OCI-M1 (cell line): Measurements from ENCODE around the gene PPP2R2D.
"Not testable (repeated sequence)": the region's sequence is repeated elsewhere in the genome, so short reads cannot be mapped to it uniquely, and the experiment has no call there.

Source experiments
- DNase-seq: peaks from one replicate; lab custom pipeline; 2025; lab: John Stamatoyannopoulos, UW

Gene PPP2R2D

DNA sequence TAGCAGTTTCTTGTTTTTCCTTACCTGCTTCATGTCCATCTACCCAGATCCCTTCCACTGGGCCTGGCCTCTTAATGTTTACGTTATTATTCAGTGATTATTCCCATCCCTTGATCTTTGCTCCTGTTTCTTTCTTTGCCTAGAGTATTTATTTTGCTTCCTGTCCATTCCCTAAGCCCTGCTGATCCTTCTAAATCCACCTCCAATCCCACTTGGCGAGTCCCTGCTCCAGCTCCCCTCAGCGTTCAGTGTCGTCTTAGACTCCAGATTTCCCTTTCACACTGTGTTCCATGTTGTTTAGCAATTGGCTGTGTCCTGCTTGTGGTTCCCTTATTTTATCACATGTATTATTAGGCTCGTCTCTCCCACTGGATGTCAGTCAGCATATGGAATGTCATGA is 7.3 kb downstream of the PPP2R2D start:
- no peak for DNase-seq

DNA sequence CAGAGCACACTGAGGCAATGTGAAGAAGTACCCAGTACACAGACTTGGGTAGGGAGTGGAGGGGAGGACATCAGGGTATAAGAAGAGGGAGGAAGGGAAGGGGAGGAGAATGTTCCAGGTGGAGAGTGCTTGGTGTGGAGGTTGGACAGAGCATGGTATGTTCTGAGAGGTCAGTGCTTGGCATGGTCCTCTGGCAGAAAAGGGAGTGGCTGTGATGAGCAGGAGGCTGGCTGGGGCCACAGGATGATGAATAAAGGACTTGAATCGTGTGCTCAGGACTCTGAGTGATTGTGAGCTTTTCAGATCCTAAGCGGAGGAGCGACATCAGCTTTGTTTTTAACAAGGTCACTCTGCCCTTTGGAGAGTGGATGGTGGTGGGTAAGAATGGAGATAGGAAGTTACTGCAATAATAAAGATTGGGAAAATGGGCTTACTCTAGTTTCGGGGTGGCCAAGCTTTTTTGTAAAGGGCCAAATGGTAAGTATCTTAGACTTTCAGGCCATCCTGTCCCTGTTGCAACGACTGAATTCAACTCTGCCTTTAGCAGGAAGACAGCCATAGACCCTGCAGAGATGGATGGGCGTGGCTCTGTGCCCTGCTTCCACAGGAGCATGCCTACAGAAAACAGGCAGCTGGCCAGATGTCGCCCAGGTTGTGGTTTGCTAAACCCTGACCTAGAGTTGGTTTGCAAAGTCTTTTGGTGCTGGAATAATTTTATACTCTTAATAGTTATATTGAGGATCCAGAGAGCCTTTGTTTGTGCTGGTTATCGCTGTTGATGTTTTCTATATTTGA is 8.4 kb downstream of the PPP2R2D start:
- no peak for DNase-seq

DNA sequence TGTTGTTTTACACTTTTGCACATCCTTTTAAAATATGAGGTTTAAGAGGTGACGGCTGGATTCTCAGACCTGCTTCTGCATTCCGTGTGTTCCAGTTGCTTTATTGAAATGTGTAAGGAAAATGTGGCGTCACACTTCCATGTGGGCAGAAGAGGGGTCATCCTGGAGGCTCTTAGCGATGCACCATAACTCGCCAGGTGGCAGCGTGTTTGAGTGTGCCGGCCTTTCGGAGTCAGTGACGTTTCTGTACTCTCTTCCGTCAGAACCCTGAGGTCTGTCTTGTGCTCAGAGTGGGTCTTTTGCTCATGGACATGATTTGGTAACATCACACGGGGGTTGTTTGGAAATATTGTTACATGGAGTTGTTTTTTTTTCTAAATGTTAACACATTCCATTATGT is 9.1 kb downstream of the PPP2R2D start:
- DNase-seq = no peak

DNA sequence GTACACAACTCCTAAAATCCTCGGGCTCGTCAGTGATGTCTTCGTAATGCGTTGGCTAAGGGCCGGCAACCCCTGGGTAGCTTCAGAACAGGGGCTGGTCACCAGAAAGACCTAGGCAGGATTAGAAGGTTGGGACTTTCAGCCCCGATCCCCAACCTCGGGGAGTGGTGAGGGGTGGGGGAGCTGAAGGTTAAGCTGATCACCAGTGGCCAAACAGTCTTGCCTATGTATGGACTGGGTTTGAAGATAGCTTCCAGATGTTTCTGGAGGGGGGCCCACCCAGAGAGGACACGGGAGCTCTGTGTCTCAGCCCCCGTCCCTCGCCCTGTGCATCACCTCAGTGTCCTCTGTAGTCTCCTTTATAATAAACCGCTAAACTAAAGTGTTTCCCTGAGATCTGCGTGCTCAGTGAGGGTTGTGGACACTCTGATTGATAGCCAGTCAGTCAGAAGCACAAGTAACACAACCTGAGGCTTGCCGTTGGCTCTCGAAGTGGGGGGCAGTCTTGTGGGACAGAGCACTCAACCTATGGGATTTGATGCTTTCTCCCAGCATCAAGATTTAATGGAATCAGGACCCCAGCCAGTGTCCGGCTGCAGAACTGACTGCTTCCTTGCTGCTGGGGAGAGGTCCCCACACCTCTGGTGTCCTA is 10.0 kb downstream of the PPP2R2D start:
- no peak for DNase-seq

GRCh38 chr10:131911451-131911850 is 10.6 kb downstream of the PPP2R2D start:
- DNase-seq = no peak

GRCh38 chr10:131912620-131913019 is 11.8 kb downstream of the PPP2R2D start:
- DNase-seq = no peak

DNA sequence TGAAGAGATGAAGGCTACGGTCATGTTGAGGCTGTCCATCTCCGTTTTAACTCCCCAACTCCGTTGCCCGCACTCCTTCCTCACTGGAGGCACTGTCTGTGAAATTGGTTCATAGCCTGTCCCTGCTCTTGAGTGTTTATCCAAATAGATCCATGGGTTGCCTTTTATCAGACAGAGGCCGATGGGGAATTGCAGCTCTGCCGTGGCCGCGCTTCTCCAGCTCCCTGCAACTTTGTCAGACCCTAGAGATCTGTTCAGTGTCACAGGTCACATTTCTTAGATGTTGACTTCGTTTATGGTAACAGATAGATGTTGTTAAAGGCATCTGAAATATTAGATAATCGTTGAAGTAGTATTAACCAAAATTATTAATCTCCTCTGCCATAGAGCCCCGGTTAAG is 14.7 kb downstream of the PPP2R2D start:
- DNase-seq = no peak

- no peak for DNase-seq
These were observed 15.4 kb downstream of the PPP2R2D start for GRCh38 chr10:131915990-131916766.

- DNase-seq = not testable (repeated sequence)
These were observed 16.0 kb downstream of the PPP2R2D start for GRCh38 chr10:131916767-131917160.

- DNase-seq = not testable (repeated sequence)
These were observed 16.7 kb downstream of the PPP2R2D start for GRCh38 chr10:131917496-131917895.

DNA sequence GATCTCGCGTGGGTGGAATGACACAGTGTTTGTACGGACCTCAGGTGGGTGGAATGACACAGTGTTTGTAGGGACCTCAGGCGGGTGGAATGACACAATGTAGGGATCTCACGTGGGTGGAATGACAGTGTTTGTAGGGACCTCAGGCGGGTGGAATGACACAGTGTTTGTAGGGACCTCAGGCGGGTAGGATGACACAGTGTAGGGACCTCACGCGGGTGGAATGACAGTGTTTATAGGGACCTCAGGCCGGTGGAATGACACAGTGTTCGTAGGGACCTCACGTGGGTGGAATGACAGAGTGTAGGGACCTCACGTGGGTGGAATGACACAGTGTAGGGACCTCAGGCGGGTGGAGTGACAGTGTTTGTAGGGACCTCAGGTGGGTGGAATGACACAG is 18.7 kb downstream of the PPP2R2D start:
- not testable (repeated sequence) for DNase-seq

DNA sequence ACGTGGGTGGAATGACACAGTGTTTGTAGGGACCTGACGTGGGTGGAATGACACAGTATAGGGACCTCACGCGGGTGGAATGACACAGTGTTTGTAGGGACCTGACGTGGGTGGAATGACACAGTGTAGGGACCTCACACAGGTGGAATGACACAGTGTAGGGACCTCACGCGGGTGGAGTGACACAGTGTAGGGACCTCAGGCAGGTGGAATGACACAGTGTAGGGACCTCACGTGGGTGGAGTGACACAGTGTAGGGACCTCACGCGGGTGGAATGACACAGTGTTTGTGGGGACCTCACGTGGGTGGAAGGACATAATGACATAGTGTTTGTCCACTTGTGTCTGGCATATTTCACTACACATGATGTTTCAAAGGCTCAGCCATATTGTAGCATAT is 19.3 kb downstream of the PPP2R2D start:
- DNase-seq = no peak

- no peak for DNase-seq
These were observed 19.9 kb downstream of the PPP2R2D start for GRCh38 chr10:131920693-131921092.

GRCh38 chr10:131921184-131921583 is 20.4 kb downstream of the PPP2R2D start:
- no peak for DNase-seq

DNA sequence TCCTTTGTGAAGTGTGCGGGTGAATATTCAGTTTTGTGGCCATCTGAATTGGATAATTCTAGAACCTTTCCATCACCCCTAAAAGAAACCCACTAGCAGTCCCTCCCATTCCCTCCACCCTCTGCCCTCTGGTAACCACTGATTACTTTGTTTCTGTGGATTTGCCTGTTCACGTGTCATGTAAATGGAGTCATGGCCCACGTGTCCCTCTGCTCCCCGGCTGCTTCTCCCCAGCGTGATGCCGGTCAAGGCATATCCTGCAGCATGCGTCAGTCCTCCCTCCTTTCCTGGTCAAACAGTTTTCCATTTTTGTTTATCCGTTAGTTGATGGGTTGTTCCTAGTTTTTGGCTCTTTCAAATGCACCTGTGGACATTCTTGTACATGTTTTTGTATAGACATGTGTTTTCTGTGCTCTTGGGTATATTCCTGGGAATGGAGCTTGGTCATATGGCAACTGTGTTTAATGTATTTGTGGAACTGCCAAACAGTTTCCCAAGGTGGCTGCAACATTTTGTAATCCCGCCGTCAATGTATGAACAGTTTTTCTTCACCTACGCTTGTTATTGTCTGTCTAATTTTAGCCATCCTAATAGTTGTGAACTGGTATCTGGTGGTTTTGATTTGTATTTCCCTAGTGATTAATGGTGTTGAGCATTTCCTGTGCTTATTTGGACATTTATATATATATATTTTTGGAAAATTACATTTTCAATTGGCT is 22.4 kb downstream of the PPP2R2D start:
- DNase-seq = no peak

GRCh38 chr10:131925011-131925649 is 24.3 kb downstream of the PPP2R2D start:
- DNase-seq = peak; percentile 36

- no peak for DNase-seq
These were observed 24.9 kb downstream of the PPP2R2D start for GRCh38 chr10:131925716-131926115.

DNA sequence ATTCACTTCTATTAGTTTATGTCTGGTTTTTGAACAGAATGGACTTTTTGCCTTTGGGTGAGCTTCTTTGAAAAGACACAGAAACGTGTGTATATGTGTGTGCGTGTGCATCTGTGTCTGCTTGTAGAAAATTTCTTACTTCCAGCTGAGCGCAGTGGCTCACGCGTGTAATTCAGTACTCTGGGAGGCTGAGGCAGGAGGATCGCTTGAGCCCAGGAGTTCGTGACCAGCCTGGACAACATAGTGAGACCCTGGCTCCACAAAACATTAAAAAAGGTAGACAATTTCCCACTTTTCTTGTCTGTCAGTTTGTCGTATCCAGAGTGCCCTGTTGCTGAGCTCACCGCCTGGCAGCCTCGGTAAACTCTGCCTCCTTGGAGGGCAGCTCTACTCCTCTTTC is 25.4 kb downstream of the PPP2R2D start:
- DNase-seq = no peak

DNA sequence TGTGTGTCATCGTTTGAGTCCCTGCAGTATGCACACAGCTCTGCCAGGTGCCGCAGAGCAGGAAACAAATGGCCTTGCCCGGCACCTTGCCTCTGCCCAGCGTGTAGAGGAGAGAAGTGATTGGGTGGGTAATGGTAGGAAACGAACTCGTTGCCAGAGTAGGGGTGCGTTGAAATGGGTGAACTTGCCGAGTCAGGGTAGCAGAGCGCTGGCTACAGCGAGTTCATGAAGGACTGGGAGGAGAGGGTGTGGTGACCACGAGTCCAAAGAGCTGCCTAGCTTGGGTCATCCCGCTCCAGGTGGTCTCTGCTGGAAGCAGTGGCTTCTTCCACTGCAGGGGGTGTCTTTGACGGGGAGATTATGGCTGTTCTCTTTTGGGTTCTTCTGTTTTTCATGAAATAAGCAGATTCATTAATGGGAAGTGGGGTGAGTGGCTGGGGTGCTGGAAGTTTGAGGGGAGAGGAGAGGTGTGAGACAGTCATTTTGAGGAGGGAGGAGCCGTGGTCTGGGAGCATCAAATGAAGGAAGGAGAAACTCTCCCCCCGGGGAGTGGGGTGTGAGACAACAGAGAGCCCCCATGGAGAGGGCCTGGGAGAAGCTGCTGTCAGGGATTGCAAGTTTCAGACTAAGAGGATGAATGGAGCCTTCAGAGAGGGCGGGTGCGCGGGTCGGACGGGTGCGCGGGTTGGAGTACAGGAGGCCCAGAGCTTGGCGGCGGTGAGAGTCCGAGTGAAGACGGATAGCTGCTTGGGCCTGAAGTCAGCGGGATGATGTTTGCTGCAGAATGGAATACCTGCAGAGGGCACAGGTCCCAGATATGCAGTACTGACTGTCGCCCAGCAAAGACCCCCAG is 26.2 kb downstream of the PPP2R2D start:
- DNase-seq = no peak

- DNase-seq = no peak
These were observed 27.7 kb downstream of the PPP2R2D start for GRCh38 chr10:131928248-131929095.
